Posterior vena cava (tissue), 2 donors: ENCODE data around the gene NUP50. TPM values are rescaled to one million over a fixed set of nuclear protein-coding genes. Genes with fewer than 3 reads are reported as not detected.

Source experiments
- DNase-seq: peaks from one replicate; pipeline ENCODE4 v3.0.0-alpha.2; 2020; ENCODE audit warnings: low spot score
- intact Hi-C, 2 donors: fragments of 100-400 bp; cut with DNase I; formaldehyde crosslinking; loops; one replicate each; pipeline versions ENCODE4 v1.14.1 to v1.14.2; 2022 to 2023
- total RNA-seq, 2 donors: library from RNA; stranded (reverse); fragmentation: NEBNext Ultra II Directional; extraction: Animal tissue kit (Norgen Biotek cat#: 25700); gene quantifications; one replicate each; pipeline ENCODE4 v1.2.1, GENCODE V29; 2021
- donor health status: DM: yes; HTN: yes; CAD: no.
- donor health status: DM: yes; HTN: yes; CAD: no.

NUP50 gene
- total RNA-seq, 2 donors from 2014 or later: 29.7 to 30.1 TPM

GRCh38 chr22:45223304-45224117 is 59.8 kb downstream of the NUP50 start:
- intact Hi-C loops: no loop called here
- DNase-seq: no peak

GRCh38 chr22:45224331-45224730 is 60.6 kb downstream of the NUP50 start:
- DNase-seq: no peak
- intact Hi-C loops: no loop called here

GRCh38 chr22:45224988-45225731 is 61.4 kb downstream of the NUP50 start:
- intact Hi-C loops: no loop called here
- DNase-seq: no peak

GRCh38 chr22:45225732-45226502 is 62.2 kb downstream of the NUP50 start:
- no peak for DNase-seq
- intact Hi-C loops: no loop called here

- intact Hi-C loops: no loop called here
- no peak for DNase-seq
These were observed 62.9 kb downstream of the NUP50 start for GRCh38 chr22:45226503-45227186.

GRCh38 chr22:45227645-45228400 is 64.1 kb downstream of the NUP50 start:
- intact Hi-C loops: no loop called here
- DNase-seq: no peak

- intact Hi-C loops: no loop called here
- no peak for DNase-seq
These were observed 64.7 kb downstream of the NUP50 start for GRCh38 chr22:45228401-45228754.

- intact Hi-C loops: no loop called here
These were observed 65.5 kb downstream of the NUP50 start for GRCh38 chr22:45229181-45229580.

GRCh38 chr22:45230026-45230721 is 66.4 kb downstream of the NUP50 start:
- intact Hi-C loops: no loop called here
- no peak for DNase-seq

More at GRCh38 chr22:45229181-45229580, 65.5 kb downstream of the NUP50 start:
- no peak for DNase-seq

- intact Hi-C loops: no loop called here
- no peak for DNase-seq
These were observed 67.6 kb downstream of the NUP50 start for GRCh38 chr22:45231293-45231692.

- no peak for DNase-seq
- intact Hi-C loops: no loop called here
These were observed 69.7 kb downstream of the NUP50 start for GRCh38 chr22:45233386-45233785.

- no peak for DNase-seq
- intact Hi-C loops: no loop called here
These were observed 70.1 kb downstream of the NUP50 start for GRCh38 chr22:45233827-45234226.

- intact Hi-C loops: no loop called here
- no peak for DNase-seq
These were observed 71.5 kb downstream of the NUP50 start for GRCh38 chr22:45235101-45235777.

GRCh38 chr22:45235851-45236342 is 72.2 kb downstream of the NUP50 start:
- intact Hi-C loops: no loop called here
- no peak for DNase-seq

- intact Hi-C loops: no loop called here
- DNase-seq: no peak
These were observed 73.6 kb downstream of the NUP50 start for GRCh38 chr22:45237065-45237990.
